ENCODE data around the gene ATP6V0A4. TPM values are rescaled to one million over a fixed set of nuclear protein-coding genes. Genes with fewer than 3 reads are reported as not detected.
"Not testable (repeated sequence)": the region's sequence is repeated elsewhere in the genome, so short reads cannot be mapped to it uniquely, and the experiment has no call there.

ATP6V0A4 gene
- total RNA-seq, 1 donor from 2014 or later, result not detected

DNA sequence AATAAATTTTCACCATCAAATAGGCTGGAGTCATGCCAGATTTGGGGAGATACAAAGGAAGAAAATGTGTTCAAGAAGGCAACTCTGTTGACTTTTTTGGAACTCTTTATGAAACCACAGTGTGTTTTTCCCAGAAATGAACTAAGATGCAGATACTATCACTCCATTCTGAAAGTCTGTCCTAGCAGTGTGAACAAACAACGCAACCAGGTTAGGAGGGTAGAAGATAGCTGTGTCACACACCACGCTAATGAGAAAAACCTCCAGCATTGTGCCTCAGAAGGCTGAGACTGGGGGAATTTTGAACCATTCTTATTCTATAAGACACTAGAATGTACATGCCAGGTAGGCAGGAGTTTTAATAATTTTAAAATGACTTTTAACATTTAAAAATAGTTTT lies 15.9 kb upstream of the ATP6V0A4 start:
- TF ChIP-seq, protein P1, sequence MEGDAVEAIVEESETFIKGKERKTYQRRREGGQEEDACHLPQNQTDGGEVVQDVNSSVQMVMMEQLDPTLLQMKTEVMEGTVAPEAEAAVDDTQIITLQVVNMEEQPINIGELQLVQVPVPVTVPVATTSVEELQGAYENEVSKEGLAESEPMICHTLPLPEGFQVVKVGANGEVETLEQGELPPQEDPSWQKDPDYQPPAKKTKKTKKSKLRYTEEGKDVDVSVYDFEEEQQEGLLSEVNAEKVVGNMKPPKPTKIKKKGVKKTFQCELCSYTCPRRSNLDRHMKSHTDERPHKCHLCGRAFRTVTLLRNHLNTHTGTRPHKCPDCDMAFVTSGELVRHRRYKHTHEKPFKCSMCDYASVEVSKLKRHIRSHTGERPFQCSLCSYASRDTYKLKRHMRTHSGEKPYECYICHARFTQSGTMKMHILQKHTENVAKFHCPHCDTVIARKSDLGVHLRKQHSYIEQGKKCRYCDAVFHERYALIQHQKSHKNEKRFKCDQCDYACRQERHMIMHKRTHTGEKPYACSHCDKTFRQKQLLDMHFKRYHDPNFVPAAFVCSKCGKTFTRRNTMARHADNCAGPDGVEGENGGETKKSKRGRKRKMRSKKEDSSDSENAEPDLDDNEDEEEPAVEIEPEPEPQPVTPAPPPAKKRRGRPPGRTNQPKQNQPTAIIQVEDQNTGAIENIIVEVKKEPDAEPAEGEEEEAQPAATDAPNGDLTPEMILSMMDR (IDR thresholded peaks at IDR 0.05; ENCODE audit: unreplicated experiment), result no peak
- Mint-ChIP-seq H3K27ac (ENCODE audit: unreplicated experiment) (no peak overlapping the region), H3K9me3 (ENCODE audit: unreplicated experiment) (no peaks in the 10 kb centered on the region), H3K4me3 (ENCODE audit: unreplicated experiment) (no peak overlapping the region), H3K27me3 (ENCODE audit: unreplicated experiment) (peaks cover 2% of the 10 kb centered on the region), H3K36me3 (ENCODE audit: low read depth, unreplicated experiment) (no peaks in the 10 kb centered on the region), H3K4me1 (ENCODE audit: unreplicated experiment) (no peaks in the 10 kb centered on the region)
- DNase-seq (ENCODE audit: low spot score), result no peak

DNA sequence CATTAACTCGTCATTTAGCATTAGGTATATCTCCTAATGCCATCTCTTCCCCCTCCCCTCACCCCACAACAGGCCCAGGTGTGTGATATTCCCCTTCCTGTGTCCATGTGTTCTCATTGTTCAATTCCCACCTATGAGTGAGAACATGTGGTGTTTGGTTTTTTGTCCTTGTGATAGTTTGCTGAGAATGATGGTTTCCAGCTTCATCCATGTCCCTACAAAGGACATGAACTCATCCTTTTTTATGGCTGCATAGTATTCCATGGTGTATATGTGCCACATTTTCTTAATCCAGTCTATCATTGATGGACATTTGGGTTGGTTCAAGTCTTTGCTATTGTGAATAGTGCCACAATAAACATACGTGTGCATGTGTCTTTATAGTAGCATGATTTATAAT lies 13.3 kb upstream of the ATP6V0A4 start:
- not testable (repeated sequence) for H3K9me3 Mint-ChIP-seq (ENCODE audit: unreplicated experiment); H3K36me3 Mint-ChIP-seq (ENCODE audit: low read depth, unreplicated experiment); H3K27me3 Mint-ChIP-seq (ENCODE audit: unreplicated experiment); H3K4me3 Mint-ChIP-seq (ENCODE audit: unreplicated experiment); DNase-seq (ENCODE audit: low spot score); H3K27ac Mint-ChIP-seq (ENCODE audit: unreplicated experiment); H3K4me1 Mint-ChIP-seq (ENCODE audit: unreplicated experiment)

DNA sequence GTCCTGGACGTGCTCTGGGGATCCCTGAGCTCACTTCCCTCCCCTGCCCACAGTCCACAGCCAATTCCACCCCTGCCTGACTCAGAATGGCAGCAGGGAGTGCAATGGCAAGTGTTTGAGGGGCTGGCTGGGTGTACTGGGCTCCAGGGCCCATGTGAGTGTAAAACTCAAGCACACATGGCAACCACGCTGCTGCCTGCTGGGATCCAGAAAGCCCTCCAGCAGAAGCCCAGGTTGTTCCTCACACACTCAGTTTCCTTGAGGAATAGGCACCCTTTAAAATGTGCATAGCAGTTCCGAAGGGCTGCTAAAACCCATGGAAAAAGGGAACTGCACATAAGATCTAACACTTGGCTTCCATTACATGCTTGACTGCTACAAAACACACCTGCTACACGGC lies 11.3 kb upstream of the ATP6V0A4 start:
- Mint-ChIP-seq H3K9me3 (ENCODE audit: unreplicated experiment) (no peaks in the 10 kb centered on the region), H3K4me3 (ENCODE audit: unreplicated experiment) (no peak overlapping the region), H3K27me3 (ENCODE audit: unreplicated experiment) (peaks cover 6% of the 10 kb centered on the region), H3K36me3 (ENCODE audit: low read depth, unreplicated experiment) (no peaks in the 10 kb centered on the region), H3K27ac (ENCODE audit: unreplicated experiment) (no peak overlapping the region), H3K4me1 (ENCODE audit: unreplicated experiment) (no peaks in the 10 kb centered on the region)
- no peak for DNase-seq (ENCODE audit: low spot score)
- TF ChIP-seq, protein P1 (IDR thresholded peaks at IDR 0.05; ENCODE audit: unreplicated experiment), result no peak

DNA sequence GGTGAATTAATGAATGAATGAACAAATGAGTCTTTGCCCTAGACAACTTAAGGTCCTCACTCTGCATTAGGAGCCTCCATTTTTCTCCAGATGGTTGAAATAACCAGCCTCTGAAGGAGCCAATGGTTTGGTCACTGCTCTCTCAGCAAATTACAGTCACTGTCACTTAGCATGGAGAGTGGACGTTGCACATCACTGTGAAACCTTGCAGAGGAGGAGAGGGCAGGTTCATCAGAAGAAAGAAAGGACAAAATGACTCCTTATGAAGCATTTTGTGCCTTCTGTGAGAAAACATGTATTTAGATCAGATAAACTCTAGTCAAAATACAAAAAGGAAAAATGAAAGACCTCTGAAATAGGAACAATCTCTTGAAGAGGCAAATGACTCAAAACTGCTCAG lies 6.6 kb upstream of the ATP6V0A4 start:
- DNase-seq (ENCODE audit: low spot score), result no peak
- Mint-ChIP-seq H3K9me3 (ENCODE audit: unreplicated experiment) (no peaks in the 10 kb centered on the region), H3K36me3 (ENCODE audit: low read depth, unreplicated experiment) (no peaks in the 10 kb centered on the region), H3K27me3 (ENCODE audit: unreplicated experiment) (peaks cover 5% of the 10 kb centered on the region), H3K4me1 (ENCODE audit: unreplicated experiment) (no peaks in the 10 kb centered on the region), H3K4me3 (ENCODE audit: unreplicated experiment) (no peak overlapping the region), H3K27ac (ENCODE audit: unreplicated experiment) (no peak overlapping the region)
- TF ChIP-seq, protein P1 (IDR thresholded peaks at IDR 0.05; ENCODE audit: unreplicated experiment), result no peak

DNA sequence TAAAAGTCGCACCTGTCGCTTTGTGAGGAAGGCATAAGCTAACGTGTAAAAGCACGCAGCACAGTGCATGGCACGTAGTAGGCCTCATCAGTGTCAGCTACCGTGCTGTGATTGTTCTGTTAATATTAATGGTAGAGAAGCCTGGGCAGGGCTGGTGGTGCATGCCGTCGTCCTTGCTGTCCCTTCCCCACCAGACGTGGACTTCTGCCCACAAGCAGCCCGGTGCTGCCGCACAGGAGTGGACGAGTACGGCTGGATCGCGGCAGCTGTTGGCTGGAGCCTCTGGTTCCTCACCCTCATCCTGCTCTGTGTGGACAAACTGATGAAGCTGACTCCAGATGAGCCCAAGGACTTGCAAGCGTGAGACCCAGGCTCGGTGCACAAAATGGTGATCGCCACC lies 4.7 kb upstream of the ATP6V0A4 start:
- Mint-ChIP-seq H3K36me3 (ENCODE audit: low read depth, unreplicated experiment) (no peaks in the 10 kb centered on the region), H3K4me3 (ENCODE audit: unreplicated experiment) (no peak overlapping the region), H3K27me3 (ENCODE audit: unreplicated experiment) (peaks cover 2% of the 10 kb centered on the region), H3K27ac (ENCODE audit: unreplicated experiment) (no peak overlapping the region), H3K9me3 (ENCODE audit: unreplicated experiment) (no peaks in the 10 kb centered on the region), H3K4me1 (ENCODE audit: unreplicated experiment) (no peaks in the 10 kb centered on the region)
- TF ChIP-seq, protein P1 (IDR thresholded peaks at IDR 0.05; ENCODE audit: unreplicated experiment), result no peak
- DNase-seq (ENCODE audit: low spot score), result no peak

DNA sequence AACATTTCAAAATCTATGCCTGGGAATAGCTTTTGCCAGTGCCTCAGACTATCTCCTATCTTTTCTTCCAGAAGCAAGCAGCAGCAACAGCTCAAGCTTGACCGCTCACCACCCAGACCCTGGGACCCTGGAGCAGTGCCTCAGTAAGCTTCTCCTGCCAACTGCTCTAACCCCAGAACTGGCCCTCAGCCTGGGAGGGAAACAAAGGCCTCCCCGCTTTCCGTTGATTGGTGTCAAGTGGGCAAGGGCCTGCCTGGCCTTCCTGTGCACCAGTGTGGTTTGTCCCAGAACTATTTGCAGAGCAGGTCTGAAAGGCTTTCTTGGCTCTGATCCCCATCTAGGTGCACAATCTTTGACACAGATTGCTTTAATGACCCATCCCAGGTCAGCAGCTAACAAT lies 3.3 kb upstream of the ATP6V0A4 start:
- no peak for DNase-seq (ENCODE audit: low spot score)
- H3K9me3 Mint-ChIP-seq (ENCODE audit: unreplicated experiment), result no peaks in the 10 kb centered on the region
- no peak overlapping the region for H3K27ac Mint-ChIP-seq (ENCODE audit: unreplicated experiment)
- H3K4me1 Mint-ChIP-seq (ENCODE audit: unreplicated experiment), result no peaks in the 10 kb centered on the region
- H3K36me3 Mint-ChIP-seq (ENCODE audit: low read depth, unreplicated experiment), result no peaks in the 10 kb centered on the region
- TF ChIP-seq, protein P1 (IDR thresholded peaks at IDR 0.05; ENCODE audit: unreplicated experiment), result no peak
- no peak overlapping the region for H3K4me3 Mint-ChIP-seq (ENCODE audit: unreplicated experiment)
- H3K27me3 Mint-ChIP-seq (ENCODE audit: unreplicated experiment), result peaks cover 2% of the 10 kb centered on the region
